Keratinocyte (primary cell): ENCODE results near the gene ARMH3. TPM values are rescaled to one million over a fixed set of nuclear protein-coding genes. Genes with fewer than 3 reads are reported as not detected.
A peak's percentile ranks its signal among the peaks of the same experiment; 100 is the strongest.

Source experiments
- DNase-seq: peaks from one replicate; pipeline ENCODE4 v3.0.0-alpha.2; 2011; ENCODE audit warnings: low read depth, missing footprints, low spot score
- FAIRE-seq: peaks from 2 replicates; lab custom pipeline; 2011; peaks lifted over from hg19 to GRCh38; lab: Jason Lieb, UNC
- H2AFZ ChIP-seq: 2 replicates; pipeline ENCODE4 v1.6.0; 2012; ENCODE audit warnings: low read length, control low read depth, inconsistent platforms; ENCODE audit not compliant: control insufficient read depth
- H3K27ac ChIP-seq: 2 replicates; pipeline ENCODE4 v1.5.1; 2011; ENCODE audit warnings: low read length; ENCODE audit not compliant: control insufficient read depth, insufficient read depth
- H3K27me3 ChIP-seq: 3 replicates; pipeline ENCODE4 v1.6.0; 2011; ENCODE audit warnings: low read length; ENCODE audit not compliant: control insufficient read depth, insufficient read depth; ENCODE audit errors: extremely low read depth
- H3K36me3 ChIP-seq, 2 experiments: 2 replicates in 1 of 2; 3 replicates in 1 of 2; pipeline ENCODE4 v1.5.1; 2011; ENCODE audit warnings: low read length in 2 of 2, mild to moderate bottlenecking in 1 of 2; ENCODE audit not compliant: control insufficient read depth in 2 of 2, insufficient read depth in 2 of 2; ENCODE audit errors: extremely low read depth in 1 of 2
- H3K4me1 ChIP-seq: 3 replicates; pipeline ENCODE4 v1.5.1; 2011; ENCODE audit warnings: low read length; ENCODE audit not compliant: control insufficient read depth, insufficient read depth; ENCODE audit errors: extremely low read depth
- H3K4me2 ChIP-seq: 3 replicates; pipeline ENCODE4 v1.6.0; 2011; ENCODE audit warnings: low read depth, low read length; ENCODE audit not compliant: control insufficient read depth, insufficient read depth; ENCODE audit errors: extremely low read depth
- H3K4me3 ChIP-seq, 3 experiments: fragments of 200-600 bp in 1 of 3; sonication (generic) in 1 of 3; 2 replicates in 2 of 3; 3 replicates in 1 of 3; pipeline ENCODE4 v1.5.1; 2011 to 2016; ENCODE audit warnings: low read length in 3 of 3, mild to moderate bottlenecking in 3 of 3, control low read depth in 2 of 3, inconsistent platforms in 1 of 3, low read depth in 1 of 3, mixed read lengths in 1 of 3, mixed run types in 1 of 3, moderate library complexity in 1 of 3; ENCODE audit not compliant: control insufficient read depth in 2 of 3, insufficient read depth in 2 of 3; ENCODE audit errors: extremely low read depth in 1 of 3
- H3K79me2 ChIP-seq: 2 replicates; pipeline ENCODE4 v1.6.0; 2012; ENCODE audit warnings: low read length; ENCODE audit not compliant: control insufficient read depth, insufficient read depth
- H3K9ac ChIP-seq: 3 replicates; pipeline ENCODE4 v1.6.0; 2011; ENCODE audit warnings: low read length; ENCODE audit not compliant: control insufficient read depth, insufficient read depth; ENCODE audit errors: extremely low read depth
- H3K9me1 ChIP-seq: 3 replicates; pipeline ENCODE4 v1.6.0; 2011; ENCODE audit warnings: low read length; ENCODE audit not compliant: control insufficient read depth, insufficient read depth; ENCODE audit errors: extremely low read depth
- H3K9me3 ChIP-seq: 2 replicates; pipeline ENCODE4 v1.5.1; 2012; ENCODE audit warnings: low read depth, low read length; ENCODE audit not compliant: control insufficient read depth
- H4K20me1 ChIP-seq: 3 replicates; pipeline ENCODE4 v1.6.0; 2011; ENCODE audit warnings: low read length; ENCODE audit not compliant: control insufficient read depth, insufficient read depth; ENCODE audit errors: extremely low read depth
- CTCF ChIP-seq, 3 experiments: IDR thresholded peaks in 1 of 3; conservative IDR thresholded peaks in 1 of 3; optimal IDR thresholded peaks in 1 of 3; 2 replicates in 2 of 3; 3 replicates in 1 of 3; pipeline versions ENCODE3 to v1.5.1; 2011; ENCODE audit warnings: low read length in 3 of 3, mild to moderate bottlenecking in 3 of 3, moderate library complexity in 2 of 3, control low read depth in 1 of 3, inconsistent platforms in 1 of 3; ENCODE audit not compliant: insufficient read depth in 2 of 3; ENCODE audit errors: extremely low read depth in 1 of 3
- EZH2 ChIP-seq: IDR thresholded peaks from one replicate; pipeline ENCODE4 v1.6.1; 2012; ENCODE audit warnings: inconsistent platforms, mild to moderate bottlenecking, low read length, moderate library complexity
- dilution Hi-C: fragments of 300-500 bp; cut with MboI; formaldehyde crosslinking; loops from one replicate; pipeline ENCODE4 v1.7.0; 2020; ENCODE audit warnings: low sequenced_read_pairs; ENCODE audit not compliant: extremely low pct_ligation_motif_present
- polyA plus RNA-seq, 5 experiments: library from polyadenylated mRNA; depleted of rRNA in 3 of 5; stranded (reverse) in 3 of 5; stranded (forward) in 1 of 5; unstranded in 1 of 5; fragments of >200 nt; gene quantifications; 1 replicate in 1 of 5; 2 replicates in 3 of 5; 3 replicates in 1 of 5; pipeline versions ENCODE4 v1.2.1 to v1.2.3, GENCODE V29; 2011 to 2012; ENCODE audit warnings: missing spikeins in 2 of 5, low read depth in 1 of 5, low replicate concordance in 1 of 5

ARMH3 gene
- polyA plus RNA-seq, 1 donor (not counting 4 experiments of a cell fraction or from before 2014, with no cell fraction given), result 25.3 TPM

- peaks cover 2% of the 10 kb centered on the region for H3K9me1 ChIP-seq
- H3K27me3 ChIP-seq, result no peaks in the 10 kb centered on the region
- peak overlapping the region; percentile 97 for H3K9ac ChIP-seq
- peaks cover 22% of the 10 kb centered on the region for H3K4me1 ChIP-seq
- H3K4me3 ChIP-seq, result peak overlapping the region; percentile 83 to 92 (median 90)
- peaks cover 57% of the 10 kb centered on the region for H3K79me2 ChIP-seq
- H3K4me2 ChIP-seq, result peak overlapping the region; percentile 88
- H3K36me3 ChIP-seq, result peaks cover 0 to 3% of the 10 kb centered on the region in 2 experiments
- no peak overlapping the region for H2AFZ ChIP-seq
- peaks cover 26% of the 10 kb centered on the region for H4K20me1 ChIP-seq
- H3K9me3 ChIP-seq, result no peaks in the 10 kb centered on the region
- dilution Hi-C loops, result no loop called here
- peak; percentile 62 for DNase-seq
- H3K27ac ChIP-seq, result peak overlapping the region; percentile 97
- FAIRE-seq, result peak; percentile 81
- no peak for TF ChIP-seq CTCF (optimal IDR thresholded peaks at IDR 0.05 in 1 of 3, IDR thresholded peaks at IDR 0.05 in 1 of 3, conservative IDR thresholded peaks at IDR 0.05 in 1 of 3; ENCODE audit: extremely low read depth in 1 of 3, insufficient read depth in 2 of 3, low read length in 3 of 3)
- TF ChIP-seq EZH2, result no peak
These were observed 238.4 kb downstream of the ARMH3 start for GRCh38 chr10:101817337-101818118.

GRCh38 chr10:101816913-101817336 is 239.0 kb downstream of the ARMH3 start:
- no peak overlapping the region for H2AFZ ChIP-seq
- dilution Hi-C loops, result no loop called here
- H3K4me2 ChIP-seq, result peak overlapping the region; percentile 88
- H3K79me2 ChIP-seq, result peaks cover 63% of the 10 kb centered on the region
- H3K27me3 ChIP-seq, result no peaks in the 10 kb centered on the region
- H3K4me3 ChIP-seq, result peak overlapping the region; percentile 83 to 92 (median 90)
- H3K27ac ChIP-seq, result peak overlapping the region; percentile 97
- peak overlapping the region; percentile 97 for H3K9ac ChIP-seq
- H3K4me1 ChIP-seq, result peaks cover 22% of the 10 kb centered on the region
- peaks cover 26% of the 10 kb centered on the region for H4K20me1 ChIP-seq
- no peak for TF ChIP-seq CTCF (optimal IDR thresholded peaks at IDR 0.05 in 1 of 3, IDR thresholded peaks at IDR 0.05 in 1 of 3, conservative IDR thresholded peaks at IDR 0.05 in 1 of 3; ENCODE audit: extremely low read depth in 1 of 3, insufficient read depth in 2 of 3, low read length in 3 of 3)
- TF ChIP-seq EZH2, result no peak
- no peak for FAIRE-seq
- H3K9me3 ChIP-seq, result no peaks in the 10 kb centered on the region
- H3K36me3 ChIP-seq, result peaks cover 0 to 8% of the 10 kb centered on the region in 2 experiments
- no peak for DNase-seq
- peaks cover 2% of the 10 kb centered on the region for H3K9me1 ChIP-seq
